ENCODE measurements around the gene NECAB2. TPM values are rescaled to one million over a fixed set of nuclear protein-coding genes. Genes with fewer than 3 reads are reported as not detected.

Gene NECAB2
- total RNA-seq, 1 donor from 2014 or later, result 1.2 TPM

- Mint-ChIP-seq H3K4me1 (ENCODE audit: unreplicated experiment) (no peaks in the 10 kb centered on the region), H3K4me3 (ENCODE audit: unreplicated experiment) (no peak overlapping the region), H3K9me3 (ENCODE audit: unreplicated experiment) (no peaks in the 10 kb centered on the region), H3K27ac (ENCODE audit: unreplicated experiment) (no peak overlapping the region), H3K36me3 (ENCODE audit: low read depth, unreplicated experiment) (no peaks in the 10 kb centered on the region), H3K27me3 (ENCODE audit: unreplicated experiment) (peaks cover 16% of the 10 kb centered on the region)
- no peak for TF ChIP-seq CTCF (IDR thresholded peaks at IDR 0.05; ENCODE audit: unreplicated experiment)
- no peak for DNase-seq (ENCODE audit: low spot score)
Measured at GRCh38 chr16:83932955-83933673, 34.9 kb upstream of the NECAB2 start.

GRCh38 chr16:83933885-83934683 lies 34.0 kb upstream of the NECAB2 start:
- TF ChIP-seq CTCF (IDR thresholded peaks at IDR 0.05; ENCODE audit: unreplicated experiment), result no peak
- no peak for DNase-seq (ENCODE audit: low spot score)
- peaks cover 19% of the 10 kb centered on the region for H3K27me3 Mint-ChIP-seq (ENCODE audit: unreplicated experiment)
- no peak overlapping the region for H3K27ac Mint-ChIP-seq (ENCODE audit: unreplicated experiment)
- no peaks in the 10 kb centered on the region for H3K36me3 Mint-ChIP-seq (ENCODE audit: low read depth, unreplicated experiment)
- no peaks in the 10 kb centered on the region for H3K9me3 Mint-ChIP-seq (ENCODE audit: unreplicated experiment)
- H3K4me3 Mint-ChIP-seq (ENCODE audit: unreplicated experiment), result no peak overlapping the region
- H3K4me1 Mint-ChIP-seq (ENCODE audit: unreplicated experiment), result peaks cover 7% of the 10 kb centered on the region

- no peak overlapping the region for H3K27ac Mint-ChIP-seq (ENCODE audit: unreplicated experiment)
- H3K4me3 Mint-ChIP-seq (ENCODE audit: unreplicated experiment), result no peak overlapping the region
- H3K9me3 Mint-ChIP-seq (ENCODE audit: unreplicated experiment), result no peaks in the 10 kb centered on the region
- peaks cover 23% of the 10 kb centered on the region for H3K27me3 Mint-ChIP-seq (ENCODE audit: unreplicated experiment)
- no peak for TF ChIP-seq CTCF (IDR thresholded peaks at IDR 0.05; ENCODE audit: unreplicated experiment)
- H3K4me1 Mint-ChIP-seq (ENCODE audit: unreplicated experiment), result peaks cover 12% of the 10 kb centered on the region
- no peak for DNase-seq (ENCODE audit: low spot score)
- H3K36me3 Mint-ChIP-seq (ENCODE audit: low read depth, unreplicated experiment), result no peaks in the 10 kb centered on the region
Measured at GRCh38 chr16:83934684-83934977, 33.4 kb upstream of the NECAB2 start.

- Mint-ChIP-seq H3K9me3 (ENCODE audit: unreplicated experiment) (no peaks in the 10 kb centered on the region), H3K27me3 (ENCODE audit: unreplicated experiment) (peaks cover 25% of the 10 kb centered on the region), H3K36me3 (ENCODE audit: low read depth, unreplicated experiment) (no peaks in the 10 kb centered on the region), H3K4me1 (ENCODE audit: unreplicated experiment) (peaks cover 14% of the 10 kb centered on the region), H3K4me3 (ENCODE audit: unreplicated experiment) (no peak overlapping the region), H3K27ac (ENCODE audit: unreplicated experiment) (no peak overlapping the region)
- no peak for TF ChIP-seq CTCF (IDR thresholded peaks at IDR 0.05; ENCODE audit: unreplicated experiment)
- DNase-seq (ENCODE audit: low spot score), result no peak
Measured at GRCh38 chr16:83935005-83935857, 32.8 kb upstream of the NECAB2 start.
